Heart left ventricle (tissue), 16 donors: ENCODE results near the gene SKI. TPM values are rescaled to one million over a fixed set of nuclear protein-coding genes. Genes with fewer than 3 reads are reported as not detected.

Experiments
- ATAC-seq, 4 donors: fragments of 200-7000 bp; cut with Tn5 transposase; one replicate each; pipeline ENCODE4 v1.9.1; 2020 to 2022; ENCODE audit warnings: moderate library complexity in 4 of 4, mild to moderate bottlenecking in 3 of 4, moderate number of reproducible peaks in 1 of 4
- DNase-seq, 5 donors: peaks; one replicate each; pipeline ENCODE4 v3.0.0-alpha.2; 2020
- H3K27ac ChIP-seq, 12 donors: fragments of 200-600 bp; sonication (generic) in 4 of 12; one replicate each; pipeline versions ENCODE4 v1.5.0 to v1.8.0; 2016 to 2022; ENCODE audit warnings: mild to moderate bottlenecking in 2 of 12
- H3K27me3 ChIP-seq, 9 donors: fragments of 200-600 bp; sonication (generic) in 2 of 9; one replicate each; pipeline versions ENCODE4 v1.5.1 to v1.8.0; 2016 to 2022; ENCODE audit warnings: mild to moderate bottlenecking in 3 of 9
- H3K36me3 ChIP-seq, 9 donors: fragments of 200-600 bp; sonication (generic) in 2 of 9; one replicate each; pipeline versions ENCODE4 v1.5.0 to v1.8.0; 2018 to 2022; ENCODE audit warnings: mild to moderate bottlenecking in 2 of 9
- H3K4me1 ChIP-seq, 12 donors: fragments of 200-600 bp; sonication (generic) in 4 of 12; one replicate each; pipeline versions ENCODE4 v1.5.0 to v1.8.0; 2016 to 2022; ENCODE audit warnings: mild to moderate bottlenecking in 3 of 12
- H3K4me3 ChIP-seq, 12 donors: fragments of 200-600 bp; sonication (generic) in 4 of 12; one replicate each; pipeline versions ENCODE4 v1.5.0 to v1.8.0; 2017 to 2022; ENCODE audit warnings: mild to moderate bottlenecking in 9 of 12, moderate library complexity in 4 of 12
- H3K9me3 ChIP-seq, 12 donors: fragments of 200-600 bp; sonication (generic) in 4 of 12; one replicate each; pipeline versions ENCODE4 v1.5.0 to v1.8.0; 2016 to 2022; ENCODE audit warnings: mild to moderate bottlenecking in 1 of 12
- CTCF ChIP-seq, 12 donors: fragments of 200-600 bp; sonication (generic) in 4 of 12; IDR thresholded peaks; one replicate each; pipeline versions ENCODE4 v1.5.0 to v1.8.0; 2018 to 2022; ENCODE audit warnings: antibody characterized with exemption in 12 of 12, mild to moderate bottlenecking in 5 of 12
- POLR2A ChIP-seq, 2 donors: fragments of 450-650 bp; IDR thresholded peaks; one replicate each; pipeline ENCODE4 v1.6.1; 2017; ENCODE audit warnings: antibody characterized with exemption in 2 of 2, mild to moderate bottlenecking in 2 of 2, moderate library complexity in 2 of 2
- WGBS, 4 donors: extraction: QIAGEN DNeasy Blood & Tissue Kit in 2 of 4; methylation state at CpG; one replicate each; pipeline versions ENCODE4 v1.1.5 to v1.1.7; 2013 to 2018; 5-methylcytosine and 5-hydroxymethylcytosine counted together
- intact Hi-C, 10 donors: fragments of 100-400 bp; cut with DNase I; formaldehyde crosslinking; loops; one replicate each; pipeline versions ENCODE4 v1.11.1 to v1.14.2; 2022
- polyA plus RNA-seq, 2 donors: library from polyadenylated mRNA; stranded (reverse); fragments of 200-250 nt; gene quantifications; one replicate each; pipeline ENCODE4 v1.2.3, GENCODE V29; 2013
- total RNA-seq, 9 donors: library from RNA; depleted of rRNA in 2 of 9; stranded (reverse); fragments of >200 nt in 2 of 9; fragmentation: NEBNext Ultra II Directional in 3 of 9; extraction: Animal tissue kit (Norgen Biotek cat#: 25700) in 3 of 9; gene quantifications; one replicate each; pipeline versions ENCODE4 v1.1.0 to v1.2.4, GENCODE V29; 2016 to 2023
- donor health status: ischemic (EF 13 %, LVEDD 7.1; RV severe dilation, severe dysfunction).
- donor health status: healthy with polysubstance abuse.
- donor health status: DM: no; HTN: yes; CAD: no.
- donor health status: DM: no; HTN: no; CAD: no.
- donor health status: ischemic (EF 25% LVEDD 6.9; RV normal size, moderate dysfunction).
- donor health status: ischemic (EF 25% LVEDD 5.7; RV mildly dilated, moderate dysfunction).
- donor health status: healthy.
- donor health status: DM: yes; HTN: yes; CAD: no.
- donor health status: ischemic (EF 35%, LVEDD 5.7; RV mildly dilated, moderate dysfunction).
- donor health status: nonischemic (EF 11% LVEDD 7.7; RV severe dilation, severe dysfunction).
- donor health status: DM: yes; HTN: yes; CAD: no.
- donor health status: PGD.
- donor health status: ischemic (EF 29% LVEDD 5.4; RV normal size, mild dysfunction).
- donor health status: nonischemic (EF 23%, LVEDD 6.1; RV moderate dilation, normal function).

SKI gene
- total and polyA plus RNA-seq, 11 donors = 16.9 to 52.7 (median 38.9) TPM

GRCh38 chr1:2272686-2273400 is 44.7 kb downstream of the SKI start:
- Histone ChIP-seq H3K9me3 (no peaks in the 10 kb centered on the region), H3K4me3 (no peak overlapping the region), H3K27ac (peak overlapping the region in 6 of 12 donors; percentile 13 to 77 (median 58)), H3K27me3 (no peaks in the 10 kb centered on the region), H3K36me3 (peaks cover 0 to 5% (median 0%) of the 10 kb centered on the region in 9 donors), H3K4me1 (peaks cover 28 to 100% (median 96%) of the 10 kb centered on the region in 12 donors)
- ATAC-seq (no peak), DNase-seq (peak in 2 of 5 donors; percentile 12 to 59)
- TF ChIP-seq CTCF (IDR thresholded peaks at IDR 0.05) (no peak), POLR2A (IDR thresholded peaks at IDR 0.05) (no peak)
- WGBS, 4 donors = 75 to 82% (median 76%) methylated on average over 25 to 28 of the region's 28 CpGs
- intact Hi-C loops = loop anchor here in 3 of 10 donors (5.0 kb wide), 2 partner anchors 36 to 41 kb away; no protein-coding TSS in a partner anchor

GRCh38 chr1:2273401-2274090 is 45.4 kb downstream of the SKI start:
- peaks cover 0 to 7% (median 0%) of the 10 kb centered on the region in 9 donors for H3K36me3 ChIP-seq
- no peaks in the 10 kb centered on the region for H3K9me3 ChIP-seq
- intact Hi-C loops = loop anchor here in 3 of 10 donors (5.0 kb wide), 2 partner anchors 36 to 41 kb away; no protein-coding TSS in a partner anchor
- peaks cover 28 to 100% (median 96%) of the 10 kb centered on the region in 12 donors for H3K4me1 ChIP-seq
- H3K27me3 ChIP-seq = no peaks in the 10 kb centered on the region
- ATAC-seq = peak; percentile 29 to 49 (median 36)
- H3K4me3 ChIP-seq = no peak overlapping the region
- peak in 2 of 5 donors; percentile 38 to 51 for DNase-seq
- TF ChIP-seq POLR2A (IDR thresholded peaks at IDR 0.05) (no peak), CTCF (IDR thresholded peaks at IDR 0.05) (no peak)
- 64 to 90% (median 77%) methylated on average over 7 to 29 of the region's 29 CpGs for WGBS, 4 donors
- peak overlapping the region in 5 of 12 donors; percentile 13 to 77 (median 64) for H3K27ac ChIP-seq

- no peak for TF ChIP-seq CTCF (IDR thresholded peaks at IDR 0.05)
- no peak for TF ChIP-seq POLR2A (IDR thresholded peaks at IDR 0.05)
- Histone ChIP-seq H3K27me3 (no peaks in the 10 kb centered on the region), H3K4me1 (peaks cover 31 to 100% (median 97%) of the 10 kb centered on the region in 12 donors), H3K9me3 (no peaks in the 10 kb centered on the region), H3K27ac (peak overlapping the region in 11 of 12 donors; percentile 36 to 77 (median 66)), H3K4me3 (no peak overlapping the region), H3K36me3 (peaks cover 0 to 7% (median 0%) of the 10 kb centered on the region in 9 donors)
- ATAC-seq (no peak), DNase-seq (peak in 2 of 5 donors; percentile 36 to 63)
- intact Hi-C loops = loop anchor here in 3 of 10 donors (5.0 kb wide), 2 partner anchors 37 to 42 kb away; no protein-coding TSS in a partner anchor
- WGBS, 4 donors = 67 to 72% (median 68%) methylated on average over 12 to 24 of the region's 24 CpGs
Observed at GRCh38 chr1:2274231-2274928, 46.3 kb downstream of the SKI start.
